Keratinocyte (primary cell): ENCODE measurements around the gene VASN. TPM values are rescaled to one million over a fixed set of nuclear protein-coding genes. Genes with fewer than 3 reads are reported as not detected.
A peak's percentile ranks its signal among the peaks of the same experiment; 100 is the strongest.
"Not testable (repeated sequence)": the region's sequence is repeated elsewhere in the genome, so short reads cannot be mapped to it uniquely, and the experiment has no call there.

Experiments
- DNase-seq: peaks from one replicate; pipeline ENCODE4 v3.0.0-alpha.2; 2011; ENCODE audit warnings: low read depth, missing footprints, low spot score
- FAIRE-seq: peaks from 2 replicates; lab custom pipeline; 2011; peaks lifted over from hg19 to GRCh38; lab: Jason Lieb, UNC
- H2AFZ ChIP-seq: 2 replicates; pipeline ENCODE4 v1.6.0; 2012; ENCODE audit warnings: low read length, control low read depth, inconsistent platforms; ENCODE audit not compliant: control insufficient read depth
- H3K27ac ChIP-seq: 2 replicates; pipeline ENCODE4 v1.5.1; 2011; ENCODE audit warnings: low read length; ENCODE audit not compliant: control insufficient read depth, insufficient read depth
- H3K27me3 ChIP-seq: 3 replicates; pipeline ENCODE4 v1.6.0; 2011; ENCODE audit warnings: low read length; ENCODE audit not compliant: control insufficient read depth, insufficient read depth; ENCODE audit errors: extremely low read depth
- H3K36me3 ChIP-seq, 2 experiments: 2 replicates in 1 of 2; 3 replicates in 1 of 2; pipeline ENCODE4 v1.5.1; 2011; ENCODE audit warnings: low read length in 2 of 2, mild to moderate bottlenecking in 1 of 2; ENCODE audit not compliant: control insufficient read depth in 2 of 2, insufficient read depth in 2 of 2; ENCODE audit errors: extremely low read depth in 1 of 2
- H3K4me1 ChIP-seq: 3 replicates; pipeline ENCODE4 v1.5.1; 2011; ENCODE audit warnings: low read length; ENCODE audit not compliant: control insufficient read depth, insufficient read depth; ENCODE audit errors: extremely low read depth
- H3K4me2 ChIP-seq: 3 replicates; pipeline ENCODE4 v1.6.0; 2011; ENCODE audit warnings: low read depth, low read length; ENCODE audit not compliant: control insufficient read depth, insufficient read depth; ENCODE audit errors: extremely low read depth
- H3K4me3 ChIP-seq, 3 experiments: fragments of 200-600 bp in 1 of 3; sonication (generic) in 1 of 3; 2 replicates in 2 of 3; 3 replicates in 1 of 3; pipeline ENCODE4 v1.5.1; 2011 to 2016; ENCODE audit warnings: low read length in 3 of 3, mild to moderate bottlenecking in 3 of 3, control low read depth in 2 of 3, inconsistent platforms in 1 of 3, low read depth in 1 of 3, mixed read lengths in 1 of 3, mixed run types in 1 of 3, moderate library complexity in 1 of 3; ENCODE audit not compliant: control insufficient read depth in 2 of 3, insufficient read depth in 2 of 3; ENCODE audit errors: extremely low read depth in 1 of 3
- H3K79me2 ChIP-seq: 2 replicates; pipeline ENCODE4 v1.6.0; 2012; ENCODE audit warnings: low read length; ENCODE audit not compliant: control insufficient read depth, insufficient read depth
- H3K9ac ChIP-seq: 3 replicates; pipeline ENCODE4 v1.6.0; 2011; ENCODE audit warnings: low read length; ENCODE audit not compliant: control insufficient read depth, insufficient read depth; ENCODE audit errors: extremely low read depth
- H3K9me1 ChIP-seq: 3 replicates; pipeline ENCODE4 v1.6.0; 2011; ENCODE audit warnings: low read length; ENCODE audit not compliant: control insufficient read depth, insufficient read depth; ENCODE audit errors: extremely low read depth
- H3K9me3 ChIP-seq: 2 replicates; pipeline ENCODE4 v1.5.1; 2012; ENCODE audit warnings: low read depth, low read length; ENCODE audit not compliant: control insufficient read depth
- H4K20me1 ChIP-seq: 3 replicates; pipeline ENCODE4 v1.6.0; 2011; ENCODE audit warnings: low read length; ENCODE audit not compliant: control insufficient read depth, insufficient read depth; ENCODE audit errors: extremely low read depth
- EZH2 ChIP-seq: IDR thresholded peaks from one replicate; pipeline ENCODE4 v1.6.1; 2012; ENCODE audit warnings: inconsistent platforms, mild to moderate bottlenecking, low read length, moderate library complexity
- dilution Hi-C: fragments of 300-500 bp; cut with MboI; formaldehyde crosslinking; loops from one replicate; pipeline ENCODE4 v1.7.0; 2020; ENCODE audit warnings: low sequenced_read_pairs; ENCODE audit not compliant: extremely low pct_ligation_motif_present
- polyA plus RNA-seq, 5 experiments: library from polyadenylated mRNA; depleted of rRNA in 3 of 5; stranded (reverse) in 3 of 5; stranded (forward) in 1 of 5; unstranded in 1 of 5; fragments of >200 nt; gene quantifications; 1 replicate in 1 of 5; 2 replicates in 3 of 5; 3 replicates in 1 of 5; pipeline versions ENCODE4 v1.2.1 to v1.2.3, GENCODE V29; 2011 to 2012; ENCODE audit warnings: missing spikeins in 2 of 5, low read depth in 1 of 5, low replicate concordance in 1 of 5
- TF ChIP-seq, protein P1 (sequence below), 3 experiments: IDR thresholded peaks in 1 of 3; conservative IDR thresholded peaks in 1 of 3; optimal IDR thresholded peaks in 1 of 3; 2 replicates in 2 of 3; 3 replicates in 1 of 3; pipeline versions ENCODE3 to v1.5.1; 2011; ENCODE audit warnings: low read length in 3 of 3, mild to moderate bottlenecking in 3 of 3, moderate library complexity in 2 of 3, control low read depth in 1 of 3, inconsistent platforms in 1 of 3; ENCODE audit not compliant: insufficient read depth in 2 of 3; ENCODE audit errors: extremely low read depth in 1 of 3

The VASN gene
- polyA plus RNA-seq, 1 donor (not counting 4 experiments of a cell fraction or from before 2014, with no cell fraction given): 0.37 TPM

DNA sequence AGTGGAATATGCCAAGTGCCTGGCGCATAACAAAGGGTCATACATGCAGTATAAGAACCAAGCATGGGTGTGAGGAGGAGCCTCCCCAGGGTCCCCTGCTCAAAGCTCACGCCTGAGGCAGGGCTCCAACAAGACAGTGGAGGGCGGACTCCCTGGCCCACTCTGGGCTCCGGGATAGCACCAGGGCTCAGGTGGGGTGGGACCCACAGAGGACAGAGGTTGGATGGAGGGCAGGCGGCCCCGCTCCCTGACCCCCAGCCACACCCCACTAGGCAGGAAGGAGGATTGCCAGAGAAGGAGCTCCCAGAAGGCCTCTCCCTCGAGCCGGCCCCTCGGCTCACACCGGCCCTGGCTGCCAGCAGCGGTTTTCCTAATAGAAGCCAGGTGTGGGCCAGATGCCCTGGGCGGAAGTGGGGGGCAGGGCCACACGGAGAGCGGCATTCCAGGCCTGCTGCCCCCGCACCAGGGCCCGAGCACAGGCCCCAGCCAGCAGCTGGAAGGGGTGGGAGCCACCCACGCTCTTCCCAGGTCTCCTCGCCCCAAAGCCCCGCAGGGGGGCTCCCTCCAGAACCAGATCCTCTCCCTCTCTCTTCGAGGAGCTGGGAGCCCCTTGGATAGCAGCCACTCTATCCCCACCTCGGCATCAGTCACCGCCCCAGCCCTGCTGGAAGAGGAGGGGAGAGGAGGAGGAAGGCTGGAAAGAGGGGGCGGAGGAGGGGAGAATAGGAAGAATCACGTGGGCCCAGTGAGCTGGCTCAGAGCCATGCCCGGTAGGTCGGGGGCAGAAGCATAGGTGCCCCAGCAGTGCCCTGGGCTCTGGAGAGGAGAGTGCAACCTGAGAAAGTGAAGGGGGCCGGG, 21.0 kb downstream of the VASN start:
- peak overlapping the region; percentile 28 for H3K9ac ChIP-seq
- TF ChIP-seq, protein P1, sequence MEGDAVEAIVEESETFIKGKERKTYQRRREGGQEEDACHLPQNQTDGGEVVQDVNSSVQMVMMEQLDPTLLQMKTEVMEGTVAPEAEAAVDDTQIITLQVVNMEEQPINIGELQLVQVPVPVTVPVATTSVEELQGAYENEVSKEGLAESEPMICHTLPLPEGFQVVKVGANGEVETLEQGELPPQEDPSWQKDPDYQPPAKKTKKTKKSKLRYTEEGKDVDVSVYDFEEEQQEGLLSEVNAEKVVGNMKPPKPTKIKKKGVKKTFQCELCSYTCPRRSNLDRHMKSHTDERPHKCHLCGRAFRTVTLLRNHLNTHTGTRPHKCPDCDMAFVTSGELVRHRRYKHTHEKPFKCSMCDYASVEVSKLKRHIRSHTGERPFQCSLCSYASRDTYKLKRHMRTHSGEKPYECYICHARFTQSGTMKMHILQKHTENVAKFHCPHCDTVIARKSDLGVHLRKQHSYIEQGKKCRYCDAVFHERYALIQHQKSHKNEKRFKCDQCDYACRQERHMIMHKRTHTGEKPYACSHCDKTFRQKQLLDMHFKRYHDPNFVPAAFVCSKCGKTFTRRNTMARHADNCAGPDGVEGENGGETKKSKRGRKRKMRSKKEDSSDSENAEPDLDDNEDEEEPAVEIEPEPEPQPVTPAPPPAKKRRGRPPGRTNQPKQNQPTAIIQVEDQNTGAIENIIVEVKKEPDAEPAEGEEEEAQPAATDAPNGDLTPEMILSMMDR (optimal IDR thresholded peaks at IDR 0.05 in 1 of 3, IDR thresholded peaks at IDR 0.05 in 1 of 3, conservative IDR thresholded peaks at IDR 0.05 in 1 of 3; ENCODE audit: extremely low read depth in 1 of 3, insufficient read depth in 2 of 3, low read length in 3 of 3): no peak
- no peak for TF ChIP-seq EZH2
- H3K27me3 ChIP-seq: no peaks in the 10 kb centered on the region
- no peaks in the 10 kb centered on the region for H3K79me2 ChIP-seq
- H3K36me3 ChIP-seq: peaks cover 12 to 27% of the 10 kb centered on the region in 2 experiments
- dilution Hi-C loops: no loop called here
- H3K9me1 ChIP-seq: no peaks in the 10 kb centered on the region
- FAIRE-seq: no peak
- H4K20me1 ChIP-seq: peaks cover 3% of the 10 kb centered on the region
- H3K4me1 ChIP-seq: peaks cover 11% of the 10 kb centered on the region
- DNase-seq: no peak
- no peaks in the 10 kb centered on the region for H3K9me3 ChIP-seq
- H2AFZ ChIP-seq: no peak overlapping the region
- H3K4me2 ChIP-seq: no peak overlapping the region
- H3K27ac ChIP-seq: no peak overlapping the region
- H3K4me3 ChIP-seq: no peak overlapping the region

DNA sequence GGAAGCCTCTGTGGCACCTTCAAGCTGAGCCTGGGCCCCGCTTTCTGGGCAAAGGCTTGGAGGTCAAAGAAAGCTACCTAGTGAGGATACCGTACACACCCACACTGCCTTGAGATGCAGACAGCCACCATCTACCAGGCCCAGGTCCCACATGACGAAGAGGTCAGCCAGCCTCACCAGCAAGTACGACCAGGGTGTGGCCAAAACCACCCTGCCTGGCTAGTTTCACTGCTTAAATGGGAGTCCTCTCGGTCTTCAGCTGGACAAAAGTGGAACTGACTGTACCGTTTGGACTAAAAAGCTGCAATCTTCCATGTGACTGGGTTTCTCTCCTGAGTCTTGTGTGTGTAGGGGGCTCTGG, 21.6 kb downstream of the VASN start:
- no peak overlapping the region for H3K4me3 ChIP-seq
- dilution Hi-C loops: no loop called here
- H4K20me1 ChIP-seq: peaks cover under 1% of the 10 kb centered on the region
- H3K4me2 ChIP-seq: no peak overlapping the region
- H3K4me1 ChIP-seq: peaks cover 11% of the 10 kb centered on the region
- no peak for TF ChIP-seq EZH2
- TF ChIP-seq, protein P1 (optimal IDR thresholded peaks at IDR 0.05 in 1 of 3, IDR thresholded peaks at IDR 0.05 in 1 of 3, conservative IDR thresholded peaks at IDR 0.05 in 1 of 3; ENCODE audit: extremely low read depth in 1 of 3, insufficient read depth in 2 of 3, low read length in 3 of 3): no peak
- H3K9me1 ChIP-seq: no peaks in the 10 kb centered on the region
- peak overlapping the region; percentile 28 for H3K9ac ChIP-seq
- H3K36me3 ChIP-seq: peaks cover 9 to 27% of the 10 kb centered on the region in 2 experiments
- H3K27me3 ChIP-seq: no peaks in the 10 kb centered on the region
- no peak overlapping the region for H3K27ac ChIP-seq
- FAIRE-seq: no peak
- H3K9me3 ChIP-seq: no peaks in the 10 kb centered on the region
- DNase-seq: no peak
- H2AFZ ChIP-seq: no peak overlapping the region
- H3K79me2 ChIP-seq: no peaks in the 10 kb centered on the region

DNA sequence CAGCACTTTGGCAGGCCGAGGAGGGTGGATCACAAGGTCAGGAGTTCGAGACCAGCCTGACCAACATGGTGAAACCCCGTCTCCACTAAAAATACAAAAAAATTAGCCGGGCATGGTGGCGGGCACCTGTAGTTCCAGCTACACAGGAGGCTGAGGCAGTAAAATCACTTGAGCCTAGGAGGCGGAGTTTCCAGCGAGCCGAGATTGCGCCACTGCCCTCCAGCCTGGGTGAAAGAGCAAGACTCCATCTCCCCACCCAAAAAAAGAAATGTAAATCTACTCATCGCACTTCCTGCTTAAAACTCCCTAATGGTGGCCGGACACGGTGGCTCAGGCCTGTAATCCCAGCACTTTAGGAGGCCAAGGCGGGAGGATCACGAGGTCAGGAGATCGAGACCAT, 22.2 kb downstream of the VASN start:
- H3K27ac ChIP-seq, H4K20me1 ChIP-seq, H3K27me3 ChIP-seq, H3K9me3 ChIP-seq, H3K79me2 ChIP-seq, dilution Hi-C loops, FAIRE-seq, H3K4me2 ChIP-seq, H3K9ac ChIP-seq, H3K4me3 ChIP-seq, DNase-seq, H2AFZ ChIP-seq, H3K9me1 ChIP-seq: not testable (repeated sequence)
- Histone ChIP-seq H3K36me3 (peaks cover 9 to 26% of the 10 kb centered on the region in 2 experiments), H3K4me1 (peaks cover 11% of the 10 kb centered on the region)
